ENCODE data around the gene RPL28.

GRCh38 chr19:55339889-55340783 is 45.6 kb upstream of the RPL28 start:
- no peak for TF ChIP-seq EZH2 (IDR thresholded peaks at IDR 0.05; ENCODE audit: insufficient read depth, poor library complexity, severe bottlenecking)
- no peak for TF ChIP-seq EZH2phosphoT487 (IDR thresholded peaks at IDR 0.05; ENCODE audit: insufficient read depth, low read depth)
